ENCODE data around the gene EXOSC10. TPM values are rescaled to one million over a fixed set of nuclear protein-coding genes. Genes with fewer than 3 reads are reported as not detected.

The EXOSC10 gene
- total RNA-seq: 10 to 100 TPM; 48.0 to 55.2 TPM

DNA sequence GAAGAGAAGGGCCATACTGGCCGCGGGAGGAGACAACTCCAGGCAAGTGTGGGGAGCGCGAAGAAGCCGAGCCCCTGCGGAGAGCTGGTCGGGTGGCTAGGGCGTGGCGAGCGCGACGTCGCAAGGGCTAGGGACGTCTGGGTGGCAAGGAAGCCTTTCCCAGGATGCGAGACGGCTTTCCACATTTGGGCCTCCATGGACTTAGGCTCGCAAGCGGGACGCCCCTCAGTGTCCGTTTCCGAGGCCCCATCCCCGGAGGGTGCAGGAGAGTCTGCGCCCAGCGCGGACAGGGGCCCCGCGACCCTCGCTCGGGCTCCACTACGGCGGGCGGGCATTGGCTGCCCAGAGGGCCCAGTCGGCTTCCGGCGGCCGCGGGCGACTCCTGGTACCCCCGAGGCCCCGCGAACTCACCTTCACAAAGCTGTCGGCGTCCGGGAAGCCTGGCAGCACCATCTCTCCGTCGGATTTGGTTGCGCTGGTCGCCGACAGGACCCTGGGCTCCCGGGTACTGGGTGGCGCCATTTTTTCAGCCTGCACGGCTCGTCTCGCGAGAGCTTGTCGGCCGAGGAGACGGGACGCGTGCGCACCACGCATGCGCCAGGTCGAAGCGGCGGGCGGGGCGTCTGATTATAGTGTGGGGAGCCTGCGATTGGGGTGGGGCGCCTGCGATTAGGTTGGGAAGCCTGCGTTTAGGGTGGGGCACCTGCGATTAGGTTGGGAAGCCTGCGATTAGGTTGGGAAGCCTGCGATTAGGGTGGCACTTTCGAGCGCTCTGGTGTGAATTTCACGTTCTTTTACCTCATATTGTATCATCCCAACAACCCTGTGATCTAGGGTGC lies at the start of gene EXOSC10:
Gene EXOSC10, minus strand, starts transcription at position 560 of the 839 bp plus-strand sequence. Its CDS starts 38 bp downstream, at position 522.
- Histone ChIP-seq H3K4me3 (peak within 1 kb of the TSS; percentile 75), H3K9me3 (no peaks in the 10 kb centered on the region), H3K27me3 (no peaks in the 10 kb centered on the region), H3K27ac (peak within 1 kb of the TSS; percentile 45), H3K9ac (ENCODE audit: low read depth in 2 of 2, low read length in 2 of 2) (peak within 1 kb of the TSS; percentile 88 to 98), H3K36me3 (peaks cover 7% of the 10 kb centered on the region), H3K4me1 (peaks cover 7% of the 10 kb centered on the region)
- intact Hi-C loops (cut with DNase I): no loop called here
- TF ChIP-seq, protein P1, sequence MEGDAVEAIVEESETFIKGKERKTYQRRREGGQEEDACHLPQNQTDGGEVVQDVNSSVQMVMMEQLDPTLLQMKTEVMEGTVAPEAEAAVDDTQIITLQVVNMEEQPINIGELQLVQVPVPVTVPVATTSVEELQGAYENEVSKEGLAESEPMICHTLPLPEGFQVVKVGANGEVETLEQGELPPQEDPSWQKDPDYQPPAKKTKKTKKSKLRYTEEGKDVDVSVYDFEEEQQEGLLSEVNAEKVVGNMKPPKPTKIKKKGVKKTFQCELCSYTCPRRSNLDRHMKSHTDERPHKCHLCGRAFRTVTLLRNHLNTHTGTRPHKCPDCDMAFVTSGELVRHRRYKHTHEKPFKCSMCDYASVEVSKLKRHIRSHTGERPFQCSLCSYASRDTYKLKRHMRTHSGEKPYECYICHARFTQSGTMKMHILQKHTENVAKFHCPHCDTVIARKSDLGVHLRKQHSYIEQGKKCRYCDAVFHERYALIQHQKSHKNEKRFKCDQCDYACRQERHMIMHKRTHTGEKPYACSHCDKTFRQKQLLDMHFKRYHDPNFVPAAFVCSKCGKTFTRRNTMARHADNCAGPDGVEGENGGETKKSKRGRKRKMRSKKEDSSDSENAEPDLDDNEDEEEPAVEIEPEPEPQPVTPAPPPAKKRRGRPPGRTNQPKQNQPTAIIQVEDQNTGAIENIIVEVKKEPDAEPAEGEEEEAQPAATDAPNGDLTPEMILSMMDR (IDR thresholded peaks at IDR 0.05): no peak
- peak; percentile 98 for DNase-seq

DNA sequence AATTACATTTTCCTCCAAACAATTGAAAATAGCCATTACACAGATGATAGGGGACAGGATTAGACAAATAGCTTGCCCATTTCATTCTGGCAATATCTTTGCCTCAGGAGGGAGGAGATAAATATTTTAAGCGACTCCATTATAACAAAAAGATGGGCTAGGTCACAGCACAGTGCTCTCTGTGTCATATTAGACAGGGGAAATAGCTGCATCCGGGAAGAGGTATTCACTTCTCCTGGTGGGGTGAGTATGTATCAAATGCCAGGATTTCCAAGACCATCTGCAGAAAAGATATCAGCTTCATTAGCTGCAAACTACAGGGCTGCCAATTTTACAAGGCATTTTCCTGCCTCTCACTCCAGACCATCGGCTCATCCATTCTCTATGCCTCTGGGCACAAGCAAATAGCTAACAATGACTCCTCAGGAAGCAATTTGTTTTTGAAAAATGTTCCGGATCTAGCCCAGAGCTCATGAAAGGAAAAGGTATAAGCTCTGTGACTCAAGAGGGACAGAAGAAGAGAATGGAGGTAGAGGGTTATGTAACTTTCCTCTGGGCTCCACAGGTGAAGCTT lies 47.6 kb upstream of the EXOSC10 start:
- TF ChIP-seq, protein P1 (IDR thresholded peaks at IDR 0.05): no peak
- intact Hi-C loops (cut with DNase I): no loop called here
- no peak overlapping the region for H3K27ac ChIP-seq
- no peaks in the 10 kb centered on the region for H3K27me3 ChIP-seq
- peaks cover 3% of the 10 kb centered on the region for H3K36me3 ChIP-seq
- H3K4me1 ChIP-seq: no peaks in the 10 kb centered on the region
- no peak overlapping the region for H3K9ac ChIP-seq (ENCODE audit: low read depth in 2 of 2, low read length in 2 of 2)
- no peak for DNase-seq
- H3K4me3 ChIP-seq: no peak overlapping the region
- no peaks in the 10 kb centered on the region for H3K9me3 ChIP-seq

DNA sequence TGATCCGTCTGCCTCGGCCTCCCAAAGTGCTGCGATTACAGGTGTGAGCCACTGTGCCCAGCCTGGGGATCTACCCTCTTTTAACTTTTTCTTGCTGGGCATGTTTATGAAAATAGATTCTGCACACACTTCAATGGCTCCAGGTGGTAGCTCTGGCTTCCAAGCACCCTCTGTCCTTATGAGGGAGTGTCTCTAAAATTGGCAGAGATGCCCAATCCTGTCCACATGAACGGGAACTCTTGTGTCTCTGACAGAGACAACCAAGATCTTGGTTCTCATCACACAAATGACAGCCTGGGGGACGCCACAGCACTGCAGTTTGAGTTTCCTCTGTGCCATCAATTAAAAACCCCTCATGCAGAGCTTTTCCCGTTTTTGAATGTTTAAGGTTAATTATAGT lies 46.1 kb upstream of the EXOSC10 start:
- no peak overlapping the region for H3K27ac ChIP-seq

DNA sequence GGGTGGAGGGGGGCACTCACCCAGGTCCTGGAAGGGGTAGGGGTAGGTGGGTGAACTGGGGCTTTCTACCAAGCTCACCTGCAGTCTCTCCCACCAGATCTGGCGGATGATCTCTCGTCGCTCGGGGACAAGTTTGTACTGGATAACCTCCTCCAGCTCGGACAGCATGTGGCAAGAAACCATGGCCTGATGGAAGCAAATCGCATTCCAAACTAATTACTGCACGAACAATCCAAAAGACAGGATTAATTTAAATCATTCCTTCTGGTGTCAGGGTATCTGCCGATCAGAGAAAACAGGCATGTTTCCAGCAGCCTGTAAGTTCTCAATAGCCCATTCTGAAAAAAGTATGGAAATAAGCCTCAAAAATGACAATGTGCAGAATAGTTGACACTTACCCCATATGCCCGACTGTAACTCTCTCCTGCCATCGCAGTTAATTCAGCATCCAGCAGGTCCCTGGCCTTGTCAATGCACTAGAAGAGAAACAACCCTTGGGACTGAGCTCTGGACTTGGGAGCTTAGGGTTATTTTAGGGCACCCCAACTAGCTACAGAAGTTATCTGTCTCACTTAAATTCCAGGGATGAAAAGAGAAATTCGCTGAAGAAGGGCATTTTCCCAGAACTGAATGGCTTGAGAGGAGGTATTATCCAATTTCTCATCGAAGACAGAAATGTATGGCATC lies 45.0 kb upstream of the EXOSC10 start:
- intact Hi-C loops (cut with DNase I): no loop called here
- H3K4me3 ChIP-seq: no peak overlapping the region
- no peak overlapping the region for H3K9ac ChIP-seq (ENCODE audit: low read depth in 2 of 2, low read length in 2 of 2)
- TF ChIP-seq, protein P1 (IDR thresholded peaks at IDR 0.05): no peak
- no peak overlapping the region for H3K27ac ChIP-seq
- no peaks in the 10 kb centered on the region for H3K27me3 ChIP-seq
- H3K36me3 ChIP-seq: peaks cover 3% of the 10 kb centered on the region
- DNase-seq: no peak
- H3K4me1 ChIP-seq: no peaks in the 10 kb centered on the region
- no peaks in the 10 kb centered on the region for H3K9me3 ChIP-seq

More for the DNA sequence above, 46.1 kb upstream of the EXOSC10 start:
- H3K4me3 ChIP-seq: no peak overlapping the region
- no peaks in the 10 kb centered on the region for H3K9me3 ChIP-seq
- no peaks in the 10 kb centered on the region for H3K4me1 ChIP-seq
- TF ChIP-seq, protein P1 (IDR thresholded peaks at IDR 0.05): no peak
- H3K27me3 ChIP-seq: no peaks in the 10 kb centered on the region
- intact Hi-C loops (cut with DNase I): no loop called here
- no peak overlapping the region for H3K9ac ChIP-seq (ENCODE audit: low read depth in 2 of 2, low read length in 2 of 2)
- no peak for DNase-seq
- H3K36me3 ChIP-seq: peaks cover 3% of the 10 kb centered on the region

DNA sequence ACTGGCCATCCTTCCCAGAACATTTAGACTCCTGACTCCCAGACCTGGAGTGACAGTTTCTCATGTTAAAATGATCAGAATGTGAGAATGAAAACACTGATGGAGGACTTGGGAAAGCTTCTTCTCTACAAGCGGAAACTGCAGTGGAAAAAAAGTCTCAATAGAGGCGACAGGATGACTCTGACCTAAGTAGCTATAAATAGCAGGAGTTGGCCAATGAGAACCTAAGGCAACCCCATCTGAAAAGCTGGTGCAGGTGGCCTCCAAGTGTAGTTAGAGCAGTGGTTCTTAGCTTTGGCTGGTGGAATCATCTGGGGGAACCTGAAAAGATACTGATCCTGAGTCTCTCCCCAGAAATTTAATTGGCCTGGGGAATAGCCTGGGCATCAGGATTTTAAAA lies 44.2 kb upstream of the EXOSC10 start:
- H3K27ac ChIP-seq: no peak overlapping the region
- no peak for DNase-seq

More for the DNA sequence above, 44.2 kb upstream of the EXOSC10 start:
- no peak overlapping the region for H3K9ac ChIP-seq (ENCODE audit: low read depth in 2 of 2, low read length in 2 of 2)
- TF ChIP-seq, protein P1 (IDR thresholded peaks at IDR 0.05): no peak
- no peaks in the 10 kb centered on the region for H3K9me3 ChIP-seq
- no peaks in the 10 kb centered on the region for H3K4me1 ChIP-seq
- no peak overlapping the region for H3K4me3 ChIP-seq
- peaks cover 3% of the 10 kb centered on the region for H3K36me3 ChIP-seq
- no peaks in the 10 kb centered on the region for H3K27me3 ChIP-seq
- intact Hi-C loops (cut with DNase I): no loop called here
